NCI-H1105 (cell line): ENCODE results near the gene ELOVL6.
"Not testable (repeated sequence)": the region's sequence is repeated elsewhere in the genome, so short reads cannot be mapped to it uniquely, and the experiment has no call there.

ENCODE experiments used
- DNase-seq: peaks from one replicate; lab custom pipeline; 2025; lab: John Stamatoyannopoulos, UW

ELOVL6 gene

DNA sequence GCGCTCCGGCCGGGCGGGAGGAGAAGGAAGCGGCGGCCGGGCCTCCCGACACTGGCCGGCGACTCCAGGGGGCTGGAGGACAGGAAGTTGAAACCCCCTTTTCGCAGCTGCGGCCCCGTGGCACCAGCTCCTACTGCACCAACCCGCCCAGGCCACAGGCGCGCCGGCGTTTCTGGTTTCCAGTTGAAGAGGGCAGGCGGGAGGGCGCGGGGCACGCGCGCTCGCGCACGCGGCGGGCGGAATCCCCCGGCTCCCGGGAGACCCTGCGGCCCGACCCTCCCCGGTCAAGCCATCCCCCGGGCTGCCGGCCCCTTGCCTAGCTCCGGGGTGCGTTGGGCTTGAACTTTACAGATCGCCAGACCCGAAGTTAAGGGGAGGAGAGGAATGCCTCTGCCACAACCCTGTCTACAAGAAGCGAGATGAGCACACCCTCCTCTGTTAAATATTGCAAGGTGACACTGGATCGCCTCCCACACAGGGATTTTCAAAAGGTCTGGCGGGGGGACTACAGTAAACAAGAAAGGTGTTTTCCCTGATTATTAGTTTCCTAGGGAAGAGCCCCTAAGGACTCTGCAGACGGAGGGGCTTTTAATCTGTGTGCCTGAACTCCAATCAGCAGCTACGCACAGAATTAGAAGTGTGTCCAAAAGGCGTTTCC is 1.4 kb downstream of the ELOVL6 start:
- DNase-seq, result peak; percentile 32

DNA sequence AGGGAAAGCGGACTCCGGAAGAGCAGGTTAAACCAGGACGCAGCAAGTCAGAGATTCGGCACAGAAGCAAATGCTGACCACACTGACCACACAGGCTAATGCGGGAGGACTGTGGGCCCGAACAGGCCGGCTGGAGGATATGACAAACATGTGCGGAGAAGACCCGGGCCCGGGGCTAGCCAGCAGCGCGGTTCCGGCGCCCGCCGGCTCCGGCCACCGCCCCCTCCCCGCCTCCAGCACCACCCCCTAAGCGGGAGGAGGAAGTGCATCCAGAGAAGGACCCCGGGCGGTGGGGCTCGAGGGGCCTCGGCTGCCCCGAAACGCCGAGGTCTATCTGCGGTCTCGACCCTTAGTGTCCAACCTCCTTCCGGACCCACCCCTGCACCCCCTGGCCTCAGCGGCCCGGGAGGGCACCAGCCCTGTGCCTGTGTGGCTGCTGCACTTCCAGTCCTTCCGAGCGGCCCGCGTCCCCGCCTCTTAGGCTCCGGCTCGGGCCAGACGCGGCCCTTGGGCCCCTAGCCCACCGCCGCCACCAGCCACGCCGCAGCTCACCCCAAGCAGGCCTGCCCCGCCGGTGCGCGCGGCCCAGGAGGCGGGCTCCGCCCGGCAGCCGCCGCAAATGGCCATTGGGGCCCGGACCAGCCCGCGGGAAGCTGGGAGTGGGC is 2.1 kb downstream of the ELOVL6 start:
- DNase-seq, result no peak

DNA sequence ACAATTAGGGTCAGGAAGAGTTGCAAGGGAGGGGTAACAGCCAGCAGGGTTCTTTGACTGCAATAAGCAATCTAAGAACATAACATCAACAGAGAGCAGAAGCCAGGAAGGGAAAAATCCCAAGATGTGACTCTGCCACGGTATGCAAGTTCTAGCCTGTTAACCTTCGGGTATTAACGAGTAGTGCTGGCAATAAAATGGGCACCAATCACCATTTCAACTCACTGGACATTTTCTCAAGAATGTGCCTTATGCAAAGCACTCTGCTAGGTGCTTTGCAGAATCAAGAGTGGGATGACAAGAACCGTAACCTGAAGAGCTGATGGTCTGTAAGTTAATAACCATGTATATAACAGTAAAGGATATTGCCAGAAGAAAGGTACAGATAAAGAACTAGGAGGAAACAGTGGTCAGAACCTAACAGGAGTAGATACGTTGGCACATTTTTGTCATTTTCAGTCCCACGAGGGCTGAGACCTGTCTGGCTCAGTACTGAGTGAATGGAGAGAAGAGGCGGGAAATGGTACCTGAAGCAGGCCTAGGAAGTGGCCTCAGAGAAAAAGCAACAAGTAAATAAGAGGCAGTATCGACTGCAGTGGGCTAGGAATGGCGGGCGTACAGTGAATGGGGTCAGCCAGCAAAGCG is 2.7 kb downstream of the ELOVL6 start:
- no peak for DNase-seq

DNA sequence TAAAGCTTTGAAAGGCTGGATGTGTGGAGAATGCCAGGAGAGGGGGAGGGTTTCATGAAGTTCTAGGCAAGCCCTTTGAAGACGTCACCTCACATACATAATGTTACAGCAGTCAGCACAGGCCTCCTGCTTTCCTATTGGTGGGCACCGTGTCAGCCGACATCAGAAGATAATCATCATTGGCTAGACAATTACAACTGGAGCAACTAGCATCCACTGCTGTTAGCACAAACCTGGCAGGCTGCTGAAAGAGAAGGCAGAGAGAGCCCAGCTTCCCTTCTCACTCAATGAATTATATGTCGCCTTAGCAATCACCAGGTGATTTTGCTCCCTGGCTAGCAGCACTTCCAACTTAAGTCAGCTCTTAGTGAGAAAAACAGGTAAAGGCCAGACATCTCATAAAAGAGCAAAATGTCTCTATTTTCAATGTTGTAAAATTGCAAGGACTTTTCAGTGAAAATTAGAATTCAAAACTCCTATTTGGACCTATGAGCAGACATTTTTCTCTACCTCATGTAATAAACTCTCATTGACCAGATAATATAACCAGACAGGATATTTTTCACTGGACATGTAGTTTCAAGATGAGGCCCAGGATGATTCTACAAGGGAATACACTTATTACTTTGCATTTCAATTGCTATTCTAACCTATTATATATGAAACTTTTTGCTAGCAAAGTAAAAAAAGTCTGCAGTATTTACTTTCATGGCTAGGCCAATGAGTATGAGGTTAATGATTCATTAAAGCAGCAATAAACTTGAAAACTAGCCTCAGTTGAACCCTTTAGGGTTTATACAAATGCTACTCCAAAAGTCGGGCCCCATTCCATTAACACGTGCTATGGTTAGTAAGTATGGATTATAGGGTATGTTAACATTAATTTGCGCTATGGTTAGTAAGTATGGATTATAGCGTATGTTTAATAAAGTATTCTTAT is 4.3 kb downstream of the ELOVL6 start:
- DNase-seq, result peak; percentile 62

DNA sequence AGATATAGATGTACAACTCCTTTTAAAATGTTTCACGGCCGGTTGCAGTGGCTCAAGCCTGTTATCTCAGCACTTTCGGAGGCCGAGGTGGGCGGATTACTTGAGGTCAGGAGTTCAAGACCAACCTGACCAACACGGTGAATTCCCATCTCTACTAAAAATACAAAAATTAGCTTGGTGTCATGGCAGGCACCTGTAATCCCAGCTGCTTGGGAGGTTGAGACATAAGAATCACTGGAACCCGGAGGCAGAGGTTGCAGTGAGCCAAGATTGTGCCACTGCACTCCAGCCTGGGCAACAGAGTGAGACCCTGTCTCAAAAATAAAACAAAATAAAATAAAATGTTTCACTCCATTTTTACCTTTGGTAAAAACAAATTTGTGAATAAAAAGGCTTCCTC is 5.1 kb downstream of the ELOVL6 start:
- DNase-seq, result not testable (repeated sequence)

DNA sequence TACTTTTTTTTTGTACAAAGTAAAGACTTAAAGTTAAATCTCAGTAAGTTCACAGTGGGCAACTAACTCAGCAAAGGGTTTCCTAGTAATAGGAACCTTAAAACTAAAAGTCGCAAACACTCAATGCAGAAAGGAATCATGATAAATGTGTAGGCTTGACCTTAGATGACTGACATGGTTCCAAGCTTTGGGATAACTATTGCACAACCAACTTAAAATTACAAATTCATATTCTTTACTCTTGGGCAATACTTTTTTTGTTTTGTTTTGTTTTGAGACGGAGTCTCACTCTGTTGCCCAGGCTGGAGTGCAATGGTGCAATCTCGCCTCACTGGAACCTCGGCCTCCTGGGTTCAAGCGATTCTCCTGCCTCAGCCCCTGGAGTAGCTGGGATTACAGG is 8.2 kb downstream of the ELOVL6 start:
- DNase-seq, result no peak

DNA sequence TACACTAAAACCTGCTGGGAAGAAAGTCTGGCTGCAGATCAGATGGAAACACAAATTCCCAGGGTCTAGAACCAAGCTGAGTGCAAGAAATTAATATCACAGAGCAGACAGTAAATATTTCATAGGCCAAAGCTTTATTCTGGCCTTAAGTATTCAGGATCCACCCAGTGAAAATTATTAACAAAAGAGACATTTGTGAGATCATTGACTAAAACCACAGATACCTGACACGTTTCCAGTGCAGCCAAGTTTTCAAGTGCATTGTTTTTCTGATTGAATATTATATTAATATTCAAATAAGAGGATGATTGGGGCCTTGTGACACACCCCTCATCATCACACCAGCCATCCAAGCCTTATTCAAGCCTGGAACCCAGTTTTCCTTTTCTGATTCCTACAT is 10.3 kb downstream of the ELOVL6 start:
- DNase-seq, result no peak

DNA sequence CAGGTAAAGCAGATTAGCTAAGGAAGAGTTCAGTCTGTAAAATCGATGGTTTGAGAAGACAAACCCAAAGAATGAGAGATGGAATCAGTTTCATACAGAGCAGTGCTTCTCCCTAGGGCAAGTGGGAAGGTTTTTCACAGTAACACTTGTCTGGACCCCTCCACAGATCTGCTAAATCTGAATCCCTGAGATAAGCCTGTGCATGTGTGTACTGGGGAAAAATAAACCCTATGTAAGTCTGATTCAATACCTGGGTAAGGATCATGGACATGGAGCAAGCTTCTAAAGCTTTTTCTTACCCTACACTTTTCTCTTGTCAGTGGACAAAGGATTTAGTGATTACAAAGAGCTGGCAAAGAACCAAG is 13.6 kb downstream of the ELOVL6 start:
- DNase-seq, result no peak

DNA sequence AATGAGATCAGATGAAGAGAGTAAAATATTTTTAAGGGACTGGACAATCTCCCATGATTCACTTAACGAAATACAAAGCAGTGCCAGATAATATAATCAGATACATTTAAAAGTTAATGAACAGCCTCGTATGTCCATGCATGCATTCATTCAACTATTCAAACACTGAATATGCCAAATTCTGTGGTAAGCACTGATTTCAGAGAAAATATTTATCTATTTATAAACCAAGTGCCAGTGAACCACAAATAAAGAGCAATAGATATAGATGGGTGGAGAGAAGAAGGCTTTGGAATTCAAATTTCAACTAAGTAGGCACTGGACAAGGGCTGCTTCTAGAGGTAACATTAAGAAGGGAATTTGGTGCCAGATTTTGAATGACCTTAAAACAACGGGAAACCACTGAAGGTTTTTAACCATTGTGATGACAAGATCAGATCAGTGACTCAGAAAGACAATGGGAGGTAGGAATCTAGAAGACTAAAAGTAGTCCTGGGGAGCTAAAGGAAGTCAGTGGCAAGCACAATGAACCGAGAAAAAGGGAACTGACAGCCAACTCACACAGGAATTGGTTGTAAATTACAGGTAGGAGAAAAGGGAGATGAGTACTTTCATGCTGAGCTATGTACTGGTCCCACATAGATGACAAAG is 14.2 kb downstream of the ELOVL6 start:
- no peak for DNase-seq

DNA sequence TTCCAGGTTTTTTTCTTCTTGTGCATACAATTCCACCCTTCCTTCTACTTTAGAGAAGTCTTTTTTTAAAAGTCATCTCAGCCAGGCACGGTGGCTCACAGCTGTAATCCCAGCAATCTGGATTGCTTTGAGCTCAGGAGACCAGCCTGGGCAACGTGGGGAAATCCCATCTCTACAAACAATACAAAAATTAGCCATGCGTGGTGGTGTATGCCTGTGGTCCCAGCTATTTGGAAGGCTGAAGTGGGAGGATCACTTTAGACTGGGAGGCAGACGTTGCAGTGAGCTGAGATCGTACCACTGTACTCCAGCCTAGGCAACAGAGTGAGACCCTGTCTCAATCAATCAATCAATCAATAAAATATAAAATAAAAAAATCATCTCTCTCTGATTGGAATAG is 14.8 kb downstream of the ELOVL6 start:
- no peak for DNase-seq

DNA sequence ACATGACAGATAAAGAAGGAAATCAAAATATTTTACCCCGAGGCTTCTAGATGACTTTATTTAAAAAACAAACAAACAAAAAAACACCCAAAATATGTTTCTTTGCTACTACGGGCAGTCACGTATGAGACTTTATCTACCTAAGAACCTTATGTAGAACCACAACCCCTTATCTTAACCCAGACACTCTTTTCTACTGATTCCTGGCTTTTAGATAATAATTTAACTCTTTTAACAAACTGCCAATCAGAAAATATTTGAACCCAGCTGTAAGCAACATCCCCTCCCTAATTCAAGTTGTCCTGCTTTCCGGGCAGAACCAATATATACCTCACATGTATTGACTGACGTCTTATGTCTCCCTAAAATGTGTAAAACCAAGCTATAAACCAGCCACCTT is 15.4 kb downstream of the ELOVL6 start:
- no peak for DNase-seq

DNA sequence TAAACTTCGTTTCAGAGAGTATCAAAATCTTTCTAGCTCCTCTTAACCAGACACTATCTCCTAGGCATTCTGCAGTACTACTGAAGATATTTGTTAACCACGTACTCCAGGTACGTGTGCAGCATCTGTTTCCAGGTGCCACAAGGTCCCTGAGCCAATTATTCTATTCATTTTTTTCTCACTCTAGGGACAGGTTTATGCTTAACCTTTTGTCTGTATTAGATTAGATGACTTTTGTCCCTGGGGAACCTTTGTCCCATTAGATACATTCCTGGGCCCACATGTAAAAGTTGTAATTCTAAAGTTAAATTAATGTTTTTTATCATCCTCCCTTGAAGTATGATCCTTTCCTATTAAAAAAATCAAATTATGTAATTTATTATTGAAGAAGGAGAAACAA is 16.5 kb downstream of the ELOVL6 start:
- DNase-seq, result no peak

DNA sequence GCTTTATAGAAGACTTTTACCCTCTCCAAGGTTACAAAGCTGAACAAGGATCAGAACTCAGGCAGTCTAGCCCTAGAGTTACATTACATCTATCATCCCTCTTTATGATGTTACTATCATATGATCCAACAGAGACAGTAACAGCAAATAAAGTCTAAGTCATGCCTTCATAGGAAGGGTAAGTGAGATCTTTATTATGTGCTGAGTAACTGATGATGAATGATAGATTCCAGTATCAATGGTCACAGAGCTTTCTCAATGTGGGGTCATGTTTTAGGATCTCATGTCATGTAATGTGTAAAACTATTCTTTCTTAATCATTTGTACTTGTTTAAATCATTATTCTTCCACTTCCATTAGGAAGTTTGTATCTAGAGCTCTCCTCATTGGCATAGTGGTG is 22.8 kb downstream of the ELOVL6 start:
- no peak for DNase-seq

DNA sequence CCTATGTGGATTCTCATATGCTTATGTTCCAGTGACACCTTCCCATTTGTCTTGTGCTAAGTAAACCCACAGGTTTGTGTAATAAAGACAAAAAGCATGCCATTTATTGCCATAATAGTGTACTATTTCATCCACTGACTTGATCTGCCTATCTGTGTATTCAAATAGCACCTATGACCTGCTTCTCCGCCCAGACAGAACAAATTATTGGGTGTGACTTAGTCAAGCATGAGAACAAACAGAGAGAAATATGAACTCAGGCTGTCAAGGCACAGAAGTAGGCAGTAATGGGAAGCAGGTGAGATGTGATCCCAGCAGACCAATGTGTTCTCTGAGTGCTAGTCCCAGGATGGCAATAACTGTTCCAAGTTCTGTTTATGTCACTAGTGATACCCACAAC is 25.4 kb downstream of the ELOVL6 start:
- no peak for DNase-seq

DNA sequence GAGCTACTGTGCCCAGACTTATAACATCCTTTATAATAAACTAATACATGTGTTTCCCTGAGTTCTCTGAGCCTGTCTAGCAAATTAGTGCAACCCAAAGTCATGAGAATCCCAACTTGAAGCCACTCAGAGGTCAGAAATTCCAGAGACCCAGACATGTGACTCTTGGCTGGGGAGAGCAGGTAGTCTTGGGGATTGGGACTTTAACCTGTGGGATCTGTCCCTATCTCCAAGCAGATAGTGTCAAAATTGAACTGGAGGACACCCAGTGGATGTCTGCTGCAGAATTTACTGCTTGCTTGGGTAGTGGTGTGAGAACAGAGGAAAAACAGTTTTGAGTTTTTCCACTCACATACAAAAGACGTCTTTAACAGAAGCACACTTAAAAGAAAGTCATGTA is 26.4 kb downstream of the ELOVL6 start:
- DNase-seq, result no peak

DNA sequence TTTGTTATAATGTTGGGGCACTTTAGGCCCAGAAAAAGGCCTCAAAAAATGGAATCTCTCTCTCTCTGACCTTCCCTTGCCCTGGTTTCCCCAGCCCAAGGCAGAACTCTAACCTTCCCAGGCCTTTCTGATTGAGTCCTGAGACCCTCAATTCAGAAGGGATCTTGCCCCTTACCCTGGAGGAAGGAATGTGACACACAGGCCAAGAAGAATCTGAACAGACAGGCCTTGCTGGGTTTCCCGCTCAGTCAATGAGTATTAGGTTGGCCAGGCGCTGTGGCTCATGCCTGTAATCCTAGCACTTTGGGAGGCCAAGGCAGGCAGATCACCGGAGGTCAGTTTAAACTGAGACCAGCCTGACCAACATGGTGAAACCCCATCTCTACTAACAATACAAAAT is 27.6 kb downstream of the ELOVL6 start:
- no peak for DNase-seq

DNA sequence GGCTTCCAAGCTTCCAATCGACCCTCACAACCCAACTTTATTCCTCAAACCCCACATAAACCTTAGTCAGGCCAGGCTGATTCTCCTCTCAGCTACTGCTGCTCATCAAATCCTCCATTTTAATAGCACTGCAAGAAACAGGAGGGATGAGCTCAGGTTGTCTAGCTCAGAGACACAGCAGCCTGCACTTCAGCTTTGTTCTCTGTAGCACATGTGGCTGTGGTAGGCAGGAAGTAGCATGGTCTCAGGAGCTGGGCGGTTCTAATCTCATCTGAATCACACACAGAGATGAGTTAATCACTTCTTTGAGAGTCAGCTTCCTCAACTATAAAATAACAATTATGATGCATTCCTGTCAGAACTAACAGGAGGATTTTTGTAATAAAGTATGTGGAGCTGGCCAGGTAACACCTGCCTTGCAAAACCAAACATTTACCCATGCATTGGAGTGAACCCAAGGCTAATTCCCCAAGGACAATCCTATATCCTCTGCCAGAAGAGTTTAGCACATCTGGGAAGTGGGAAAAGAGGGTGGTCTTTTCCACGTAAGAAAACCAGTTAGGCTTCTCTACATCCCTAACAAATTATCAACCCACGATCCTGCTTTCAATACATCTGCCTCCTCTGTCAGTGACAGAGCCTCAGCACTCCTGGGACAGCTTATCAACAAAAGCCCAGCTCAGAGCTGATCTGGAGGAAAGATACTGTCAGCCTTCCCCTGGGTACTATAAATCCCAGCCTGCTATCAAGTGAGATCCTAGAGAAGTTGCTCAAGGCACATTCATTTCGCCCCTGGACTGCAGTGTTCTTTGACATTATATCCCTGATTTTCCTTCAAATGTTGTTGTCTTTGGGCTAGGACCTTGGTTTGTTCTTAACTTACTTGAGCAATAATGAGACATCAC is 32.8 kb downstream of the ELOVL6 start:
- DNase-seq, result no peak

DNA sequence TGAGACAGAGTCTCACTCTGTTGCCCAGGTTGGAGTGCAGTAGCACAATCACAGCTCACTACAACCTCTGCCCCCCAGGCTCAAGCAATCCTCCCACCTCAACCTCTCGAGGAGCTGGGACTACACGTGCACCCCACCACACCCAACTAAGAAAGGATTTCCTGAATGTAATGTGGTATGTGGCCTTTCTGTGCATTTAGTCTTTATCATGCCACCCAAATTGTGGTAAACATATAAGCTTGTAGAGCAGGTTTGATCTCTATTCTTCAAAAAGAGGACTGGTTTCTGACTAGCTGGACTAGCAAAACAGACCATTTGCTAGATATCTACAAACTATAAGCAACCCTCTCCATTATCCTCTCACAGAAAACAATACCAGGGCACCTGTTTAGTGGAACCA is 33.6 kb downstream of the ELOVL6 start:
- DNase-seq, result no peak

DNA sequence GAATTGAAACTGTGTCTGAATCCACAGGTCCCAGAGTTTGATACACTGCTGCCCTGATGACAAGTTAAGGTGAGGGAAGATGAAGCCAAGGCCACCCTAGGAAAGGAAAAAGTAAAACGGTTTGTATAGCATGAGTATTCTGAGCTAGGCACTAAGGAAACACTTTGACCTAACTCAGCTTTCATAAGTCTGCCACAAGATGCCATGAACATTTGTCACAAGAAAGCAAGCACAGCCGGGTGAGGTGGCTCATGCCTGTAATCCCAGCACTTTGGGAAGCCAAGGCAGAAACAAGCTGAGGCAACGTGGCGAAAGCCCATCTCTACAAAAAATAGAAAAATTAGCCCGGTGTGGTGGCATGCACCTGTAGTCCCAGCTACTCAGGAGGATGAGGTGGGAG is 34.2 kb downstream of the ELOVL6 start:
- DNase-seq, result no peak

DNA sequence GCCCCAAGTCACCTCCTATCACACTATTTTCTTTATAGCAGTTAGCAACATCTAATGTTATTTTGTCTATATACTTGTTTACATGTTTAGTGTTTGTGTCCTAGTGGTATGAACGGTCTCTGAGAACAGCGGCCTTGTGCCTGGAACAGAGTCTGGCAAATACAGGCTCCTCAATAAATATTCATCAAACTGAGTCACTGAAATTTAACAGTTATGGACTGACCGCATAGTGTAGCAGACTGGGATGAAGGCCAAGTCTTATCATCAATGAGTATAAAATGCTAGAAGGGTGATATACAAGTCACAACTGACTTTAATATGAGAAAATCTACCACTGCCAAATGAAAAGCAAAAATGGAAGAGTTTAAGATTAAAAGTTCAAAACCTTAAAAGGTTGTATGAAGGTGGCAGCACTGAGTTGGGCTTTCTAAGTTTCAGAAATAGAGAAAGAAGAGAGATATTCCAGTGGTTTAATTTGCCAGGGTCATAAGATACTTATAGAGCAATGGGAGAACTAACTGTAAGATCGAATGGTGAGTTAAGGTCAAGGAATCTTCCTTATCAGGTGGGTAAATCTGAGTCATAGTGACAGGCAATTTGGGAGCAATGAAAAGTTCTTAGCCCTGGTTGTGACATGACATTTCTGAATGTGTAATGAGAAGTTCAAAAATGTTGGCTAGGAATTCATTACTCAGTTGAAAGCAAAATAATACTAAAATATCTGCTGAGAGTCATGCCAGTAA is 34.9 kb downstream of the ELOVL6 start:
- DNase-seq, result no peak
